NCI-H128 (cell line): ENCODE measurements around the gene RIPK1.
"Not testable (repeated sequence)": the region's sequence is repeated elsewhere in the genome, so short reads cannot be mapped to it uniquely, and the experiment has no call there.

Experiments
- DNase-seq: peaks from one replicate; lab custom pipeline; 2025; ENCODE audit not compliant: unreplicated experiment; lab: John Stamatoyannopoulos, UW

Gene RIPK1

GRCh38 chr6:3068329-3069214 is at the start of gene RIPK1:
Gene RIPK1, plus strand, starts transcription at chr6:3068494. Its CDS starts 8,330 bp downstream, at chr6:3076824.
- DNase-seq = peak; percentile 66

GRCh38 chr6:3019065-3019464 is 49.2 kb upstream of the RIPK1 start:
- no peak for DNase-seq

- no peak for DNase-seq
Measured at GRCh38 chr6:3019749-3020320, 48.5 kb upstream of the RIPK1 start.

GRCh38 chr6:3020976-3021598 is 47.2 kb upstream of the RIPK1 start:
- not testable (repeated sequence) for DNase-seq

GRCh38 chr6:3022765-3023662 is 45.3 kb upstream of the RIPK1 start:
- no peak for DNase-seq

GRCh38 chr6:3023663-3024483 is 44.4 kb upstream of the RIPK1 start:
- DNase-seq = no peak

GRCh38 chr6:3026791-3027626 is 41.3 kb upstream of the RIPK1 start:
- DNase-seq = no peak

- DNase-seq = not testable (repeated sequence)
Measured at GRCh38 chr6:3028156-3028555, 40.1 kb upstream of the RIPK1 start.

GRCh38 chr6:3031857-3032640 is 36.2 kb upstream of the RIPK1 start:
- DNase-seq = no peak

- no peak for DNase-seq
Measured at GRCh38 chr6:3032986-3033385, 35.3 kb upstream of the RIPK1 start.

GRCh38 chr6:3033652-3034051 is 34.6 kb upstream of the RIPK1 start:
- DNase-seq = no peak

- DNase-seq = no peak
Measured at GRCh38 chr6:3035397-3035796, 32.9 kb upstream of the RIPK1 start.

GRCh38 chr6:3036861-3037637 is 31.2 kb upstream of the RIPK1 start:
- DNase-seq = no peak

GRCh38 chr6:3037638-3038365 is 30.5 kb upstream of the RIPK1 start:
- no peak for DNase-seq

GRCh38 chr6:3039384-3039783 is 28.9 kb upstream of the RIPK1 start:
- DNase-seq = no peak

GRCh38 chr6:3041147-3041546 is 27.1 kb upstream of the RIPK1 start:
- DNase-seq = no peak

- no peak for DNase-seq
Measured at GRCh38 chr6:3041606-3042005, 26.7 kb upstream of the RIPK1 start.
